ENCODE measurements around the gene BACE1.

Gene BACE1

GRCh38 chr11:117313091-117313490, 3.0 kb downstream of the BACE1 start:
- CTCF ChIA-PET, result interaction anchor here (0.6 kb wide), 1 partner anchor 298 kb away, joined by 4 read pairs; no protein-coding TSS in a partner anchor
- POLR2A ChIA-PET (ENCODE audit: low non-redundant PET), result no interaction called here
- H3K27ac ChIP-seq, result no peak overlapping the region
- DNase-seq (ENCODE audit: low spot score), result no peak
- no peak for TF ChIP-seq CTCF (conservative IDR thresholded peaks at IDR 0.05; ENCODE audit: low read depth)

- ChIA-PET POLR2A (ENCODE audit: low non-redundant PET) (no interaction called here), CTCF (no interaction called here)
- DNase-seq (ENCODE audit: low spot score), result no peak
- H3K27ac ChIP-seq, result no peak overlapping the region
- TF ChIP-seq CTCF (conservative IDR thresholded peaks at IDR 0.05; ENCODE audit: low read depth), result no peak
Observed at GRCh38 chr11:117309310-117309709, 6.7 kb downstream of the BACE1 start.

- CTCF ChIA-PET, result interaction anchor here (0.7 kb wide), 1 partner anchor 512 kb away, joined by 3 read pairs; no protein-coding TSS in a partner anchor
- no peak for TF ChIP-seq CTCF (conservative IDR thresholded peaks at IDR 0.05; ENCODE audit: low read depth)
- DNase-seq (ENCODE audit: low spot score), result no peak
- no peak overlapping the region for H3K27ac ChIP-seq
- POLR2A ChIA-PET (ENCODE audit: low non-redundant PET), result no interaction called here
Observed at GRCh38 chr11:117305145-117305544, 10.9 kb downstream of the BACE1 start.

- CTCF ChIA-PET, result interaction anchor here (0.6 kb wide), 1 partner anchor 10 kb away, joined by 6 read pairs; no protein-coding TSS in a partner anchor
- POLR2A ChIA-PET (ENCODE audit: low non-redundant PET), result no interaction called here
- no peak overlapping the region for H3K27ac ChIP-seq
- no peak for TF ChIP-seq CTCF (conservative IDR thresholded peaks at IDR 0.05; ENCODE audit: low read depth)
- DNase-seq (ENCODE audit: low spot score), result no peak
Observed at GRCh38 chr11:117303646-117304315, 12.3 kb downstream of the BACE1 start.

- TF ChIP-seq CTCF (conservative IDR thresholded peaks at IDR 0.05; ENCODE audit: low read depth), result no peak
Observed at GRCh38 chr11:117303101-117303500, 13.0 kb downstream of the BACE1 start.

GRCh38 chr11:117302228-117302627, 13.8 kb downstream of the BACE1 start:
- TF ChIP-seq CTCF (conservative IDR thresholded peaks at IDR 0.05; ENCODE audit: low read depth), result no peak
- ChIA-PET POLR2A (ENCODE audit: low non-redundant PET) (no interaction called here), CTCF (interaction anchor here (0.6 kb wide), 1 partner anchor 94 kb away, joined by 4 read pairs; no protein-coding TSS in a partner anchor)
- no peak for DNase-seq (ENCODE audit: low spot score)
- H3K27ac ChIP-seq, result no peak overlapping the region

More at GRCh38 chr11:117303101-117303500, 13.0 kb downstream of the BACE1 start:
- no peak overlapping the region for H3K27ac ChIP-seq
- ChIA-PET POLR2A (ENCODE audit: low non-redundant PET) (no interaction called here), CTCF (no interaction called here)
- DNase-seq (ENCODE audit: low spot score), result no peak
